ENCODE data around the gene NTM. TPM values are rescaled to one million over a fixed set of nuclear protein-coding genes. Genes with fewer than 3 reads are reported as not detected.
A peak's percentile ranks its signal among the peaks of the same experiment; 100 is the strongest.

Gene NTM
- total RNA-seq, 1 donor = 52.2 TPM

- no peak for DNase-seq (ENCODE audit: low read depth)
- no peak overlapping the region for H3K4me3 ChIP-seq (ENCODE audit: low read depth, low read length)
- TF ChIP-seq CTCF (IDR thresholded peaks at IDR 0.05; ENCODE audit: insufficient read depth, low read length) = no peak
These were observed 23.3 kb downstream of the NTM start for GRCh38 chr11:131393691-131394090.

- no peak for DNase-seq (ENCODE audit: low read depth)
- H3K4me3 ChIP-seq (ENCODE audit: low read depth, low read length) = no peak overlapping the region
- TF ChIP-seq CTCF (IDR thresholded peaks at IDR 0.05; ENCODE audit: insufficient read depth, low read length) = no peak
These were observed 27.3 kb downstream of the NTM start for GRCh38 chr11:131397675-131398074.

GRCh38 chr11:131402040-131402439, 31.6 kb downstream of the NTM start:
- TF ChIP-seq CTCF (IDR thresholded peaks at IDR 0.05; ENCODE audit: insufficient read depth, low read length) = no peak
- no peak overlapping the region for H3K4me3 ChIP-seq (ENCODE audit: low read depth, low read length)
- no peak for DNase-seq (ENCODE audit: low read depth)

- H3K4me3 ChIP-seq (ENCODE audit: low read depth, low read length) = no peak overlapping the region
- TF ChIP-seq CTCF (IDR thresholded peaks at IDR 0.05; ENCODE audit: insufficient read depth, low read length) = no peak
These were observed 33.6 kb downstream of the NTM start for GRCh38 chr11:131404010-131404409.

GRCh38 chr11:131408025-131408640, 37.7 kb downstream of the NTM start:
- TF ChIP-seq CTCF (IDR thresholded peaks at IDR 0.05; ENCODE audit: insufficient read depth, low read length) = peak; percentile 17
- DNase-seq (ENCODE audit: low read depth) = peak; percentile 3
- H3K4me3 ChIP-seq (ENCODE audit: low read depth, low read length) = no peak overlapping the region

More at GRCh38 chr11:131404010-131404409, 33.6 kb downstream of the NTM start:
- no peak for DNase-seq (ENCODE audit: low read depth)

GRCh38 chr11:131409345-131409744, 38.9 kb downstream of the NTM start:
- no peak overlapping the region for H3K4me3 ChIP-seq (ENCODE audit: low read depth, low read length)
- no peak for DNase-seq (ENCODE audit: low read depth)
- TF ChIP-seq CTCF (IDR thresholded peaks at IDR 0.05; ENCODE audit: insufficient read depth, low read length) = no peak

- H3K4me3 ChIP-seq (ENCODE audit: low read depth, low read length) = no peak overlapping the region
- no peak for TF ChIP-seq CTCF (IDR thresholded peaks at IDR 0.05; ENCODE audit: insufficient read depth, low read length)
- DNase-seq (ENCODE audit: low read depth) = no peak
These were observed 41.2 kb downstream of the NTM start for GRCh38 chr11:131411636-131412035.

Measured in fibroblast of the aortic adventitia (primary cell).